GM18907 (cell line): ENCODE results near the gene PHLPP1.

Experiments used
- ATAC-seq: cut with Tn5 transposase; IDR thresholded peaks from one replicate; pipeline ENCODE4 v1.9.1; 2021; ENCODE audit warnings: mild to moderate bottlenecking, moderate library complexity; ENCODE audit not compliant: unreplicated experiment

Gene PHLPP1

DNA sequence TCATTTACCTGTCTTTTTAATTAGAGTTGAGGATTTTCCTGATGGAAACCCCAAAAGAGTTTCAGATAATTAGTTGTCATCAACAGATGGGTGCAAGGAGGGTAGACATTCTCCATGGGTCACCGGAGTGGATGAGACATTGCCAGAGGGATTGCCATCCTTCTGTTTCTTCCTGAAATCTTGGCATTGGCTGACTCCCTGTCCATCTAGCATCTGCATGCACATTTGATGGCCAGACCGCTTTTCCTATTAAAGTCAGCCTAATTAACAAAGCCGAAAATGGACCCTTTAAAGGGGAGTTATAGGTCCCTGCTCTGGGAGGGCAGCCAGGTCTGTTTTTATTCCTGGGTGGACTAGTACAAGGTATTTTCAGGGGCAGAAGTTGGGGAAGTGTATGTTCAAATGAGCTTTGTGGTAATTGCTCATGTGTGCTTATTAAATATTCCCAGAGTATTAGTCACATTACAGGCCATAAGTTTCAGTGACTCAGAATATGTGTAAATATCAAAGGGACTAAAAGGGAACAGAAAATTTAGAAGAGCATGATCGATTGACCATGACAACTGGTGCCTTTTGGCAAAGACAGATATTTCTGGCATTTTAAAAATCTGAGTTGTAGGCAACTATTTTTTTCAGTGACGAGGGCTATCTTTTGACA, 209.8 kb downstream of the PHLPP1 start:
- ATAC-seq = no peak

DNA sequence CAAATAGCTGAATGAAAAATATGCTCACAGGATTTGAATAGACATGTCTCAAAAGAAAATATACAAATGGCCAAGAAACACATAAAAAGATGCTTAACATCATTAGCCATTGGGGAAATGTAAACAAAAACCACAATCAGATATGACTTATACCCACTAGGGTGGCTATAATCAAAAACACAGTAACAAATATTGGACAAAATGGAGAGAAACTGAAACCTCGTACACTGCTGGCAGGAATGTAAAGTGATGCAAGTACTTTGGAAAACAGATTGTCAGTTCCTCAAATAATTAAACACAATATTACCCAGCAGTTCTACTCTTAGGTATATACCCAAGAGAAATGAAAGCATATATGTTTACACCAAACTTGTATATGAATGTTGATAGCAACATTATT, 213.0 kb downstream of the PHLPP1 start:
- no peak for ATAC-seq

DNA sequence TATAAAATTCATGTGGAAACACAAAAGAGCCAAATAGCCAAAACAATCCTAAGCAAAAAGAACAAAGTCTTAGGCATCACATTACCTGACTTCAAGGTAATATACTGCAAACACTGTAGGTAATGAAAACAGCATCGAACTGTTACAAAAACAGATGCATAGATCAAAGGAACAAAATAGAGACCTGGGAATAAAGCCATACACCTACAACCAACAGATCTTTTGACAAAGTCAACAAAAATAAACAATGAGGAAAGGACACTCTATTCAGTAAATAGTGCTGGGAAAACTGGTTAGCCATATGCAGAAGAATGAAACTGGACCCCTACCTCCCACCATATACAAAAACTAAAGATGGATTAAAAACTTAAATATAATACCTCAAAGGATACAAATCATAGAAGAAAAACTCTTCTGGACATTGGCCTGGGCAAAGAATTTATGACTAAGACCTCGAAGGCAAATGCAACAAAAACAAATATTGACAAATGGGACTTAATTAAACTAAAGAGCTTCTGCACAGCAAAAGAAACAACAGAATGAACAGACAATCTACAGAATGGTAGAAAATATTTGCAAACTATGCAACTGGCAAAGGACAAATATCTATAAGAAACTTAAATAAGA, 218.0 kb downstream of the PHLPP1 start:
- ATAC-seq = no peak

DNA sequence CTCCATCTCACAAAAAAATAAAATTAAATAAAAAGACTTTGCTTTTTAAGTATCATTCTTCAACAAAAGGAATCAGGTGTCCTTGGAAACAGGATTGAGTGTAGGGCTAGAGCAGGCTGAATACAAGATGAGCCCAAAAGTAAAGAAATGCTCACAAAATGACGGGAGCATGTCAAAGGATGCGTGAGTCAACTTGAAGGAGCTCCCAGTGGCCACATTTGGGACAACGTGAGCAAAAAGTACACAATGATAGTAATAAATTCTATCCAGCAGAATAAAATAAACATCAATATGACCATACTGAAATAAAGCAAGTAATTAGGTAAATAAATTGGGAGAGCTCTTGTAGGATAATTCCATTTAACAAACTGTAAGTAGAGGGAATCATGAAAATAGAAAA, 220.7 kb downstream of the PHLPP1 start:
- ATAC-seq = no peak

DNA sequence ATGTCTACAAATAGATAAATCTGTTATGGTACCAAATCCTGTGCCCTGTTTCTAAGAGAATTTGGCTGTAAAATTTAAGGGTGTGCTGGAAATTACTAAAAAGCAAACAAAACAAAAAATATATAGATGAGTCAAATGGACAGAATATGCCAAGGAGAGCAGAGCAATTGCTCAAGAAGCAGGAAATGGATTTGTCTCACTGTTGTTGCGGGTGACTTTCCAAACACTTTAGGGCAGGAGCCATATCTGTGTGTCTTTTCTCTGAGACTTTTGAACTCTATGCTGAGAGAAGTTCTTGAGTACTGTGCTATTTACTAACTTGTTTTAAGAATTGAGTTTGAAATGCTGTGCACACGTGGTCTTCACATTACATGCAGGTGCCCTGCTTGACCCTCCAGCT, 221.7 kb downstream of the PHLPP1 start:
- no peak for ATAC-seq

DNA sequence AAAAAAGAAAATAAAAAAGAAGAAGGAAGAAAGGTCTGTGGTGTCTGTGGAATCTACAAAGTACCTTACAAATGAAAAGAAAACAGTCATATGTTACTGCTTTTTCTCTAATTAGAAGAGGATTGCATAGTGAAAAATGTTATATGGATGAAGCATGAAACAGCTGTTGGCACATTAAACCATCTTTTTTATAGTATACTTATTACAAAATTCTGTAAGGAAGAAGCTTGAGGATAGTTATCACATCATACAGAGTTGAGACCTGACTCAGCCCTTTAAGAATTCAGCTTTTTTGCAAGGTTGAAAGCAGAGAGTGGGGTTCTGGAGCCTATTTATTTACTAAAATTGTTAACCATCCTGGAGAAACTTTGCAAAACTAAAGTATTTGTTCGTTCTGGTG, 222.7 kb downstream of the PHLPP1 start:
- peak; percentile 10 for ATAC-seq

DNA sequence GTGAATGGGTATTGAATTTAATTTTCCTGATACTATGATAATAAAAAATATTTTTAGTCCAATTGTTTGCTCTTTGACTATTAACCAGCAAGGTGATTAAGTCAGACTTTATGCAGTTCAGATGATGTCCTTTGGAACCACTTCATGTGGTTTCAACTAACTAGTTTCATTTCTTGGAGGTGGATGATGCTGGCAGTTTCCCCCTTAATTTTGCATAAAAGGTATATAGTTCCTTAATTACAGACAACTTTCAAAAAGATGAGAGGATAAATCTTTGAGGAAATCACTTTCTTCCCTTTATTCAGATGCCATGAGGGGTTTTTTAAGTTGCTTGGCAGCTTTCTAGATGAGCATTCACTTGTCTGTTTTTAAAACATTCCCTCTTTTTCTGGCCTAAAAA, 223.1 kb downstream of the PHLPP1 start:
- ATAC-seq = peak; percentile 75

DNA sequence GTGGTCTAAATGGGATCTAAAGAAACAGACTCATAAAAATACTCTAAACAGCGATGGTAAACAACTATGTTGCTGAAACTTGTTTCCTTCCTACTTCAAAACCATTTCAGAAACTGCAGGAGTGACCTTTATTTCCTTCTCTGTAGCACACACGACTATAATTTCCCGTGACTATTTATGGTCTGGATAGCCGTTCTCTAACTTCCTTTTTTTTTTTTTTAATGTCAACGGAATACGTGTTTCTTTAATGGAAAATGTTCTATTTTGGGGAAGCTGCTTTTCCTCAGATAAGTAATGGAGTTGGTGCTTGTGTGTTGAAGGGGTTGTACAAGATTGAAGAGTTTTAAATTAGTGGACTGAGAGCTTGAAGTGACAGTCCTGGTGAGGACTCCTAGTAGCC, 224.1 kb downstream of the PHLPP1 start:
- no peak for ATAC-seq

DNA sequence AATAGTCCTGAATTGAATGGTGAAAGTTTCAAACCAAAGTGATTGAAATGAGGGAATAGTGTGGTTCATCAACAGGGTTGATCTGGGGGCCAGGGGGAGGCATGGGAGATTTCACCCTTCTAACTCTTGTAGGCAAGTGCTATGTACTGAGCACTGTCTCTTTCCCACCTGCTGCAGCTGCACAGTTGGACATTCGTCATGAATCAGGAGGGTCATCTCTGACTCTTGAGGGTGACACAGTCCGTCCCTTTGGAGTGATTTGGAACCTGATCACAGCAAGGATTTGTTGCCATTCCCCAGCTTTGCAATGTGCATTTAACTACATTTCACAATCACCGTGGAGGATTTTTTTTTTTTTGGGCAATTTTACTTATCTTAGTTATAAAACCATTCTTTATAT, 224.6 kb downstream of the PHLPP1 start:
- ATAC-seq = no peak

DNA sequence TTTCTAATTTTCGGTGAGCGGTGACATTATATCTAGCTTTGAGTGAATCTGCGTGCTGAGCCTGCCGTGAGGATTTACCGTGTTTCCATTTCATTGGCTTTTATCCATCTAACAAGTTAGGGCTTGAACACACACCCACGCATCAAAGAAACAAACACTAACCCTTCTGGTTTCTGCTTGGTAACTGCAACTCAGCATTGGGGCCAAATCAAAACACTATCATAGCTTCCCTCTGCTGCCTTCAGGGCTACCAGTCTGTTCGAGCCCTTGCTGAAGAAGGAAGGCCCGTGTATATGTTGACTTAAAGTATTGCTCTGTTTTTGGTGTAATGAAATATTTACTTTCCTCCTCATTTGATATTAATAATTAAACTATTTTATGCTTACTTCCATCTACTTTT, 227.2 kb downstream of the PHLPP1 start:
- ATAC-seq = no peak

DNA sequence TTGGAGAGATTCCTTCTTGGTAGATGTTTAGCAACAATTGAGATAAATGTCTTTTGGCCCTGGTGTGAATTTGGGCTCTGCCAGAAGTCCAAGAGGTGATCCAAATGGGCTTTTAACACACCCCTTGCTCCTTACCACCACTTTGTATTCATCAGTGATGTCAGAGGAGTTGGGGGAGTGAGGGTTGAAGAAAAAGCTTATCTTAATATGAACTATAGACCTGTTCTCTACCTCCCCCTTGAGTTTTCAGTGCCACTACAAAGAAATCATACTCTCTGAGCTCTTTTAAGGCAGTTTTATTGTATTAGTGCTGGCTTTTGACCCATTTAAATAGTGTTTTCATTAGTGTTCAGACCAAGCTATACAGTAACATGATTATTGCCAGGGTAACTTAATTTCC, 229.1 kb downstream of the PHLPP1 start:
- ATAC-seq = no peak

DNA sequence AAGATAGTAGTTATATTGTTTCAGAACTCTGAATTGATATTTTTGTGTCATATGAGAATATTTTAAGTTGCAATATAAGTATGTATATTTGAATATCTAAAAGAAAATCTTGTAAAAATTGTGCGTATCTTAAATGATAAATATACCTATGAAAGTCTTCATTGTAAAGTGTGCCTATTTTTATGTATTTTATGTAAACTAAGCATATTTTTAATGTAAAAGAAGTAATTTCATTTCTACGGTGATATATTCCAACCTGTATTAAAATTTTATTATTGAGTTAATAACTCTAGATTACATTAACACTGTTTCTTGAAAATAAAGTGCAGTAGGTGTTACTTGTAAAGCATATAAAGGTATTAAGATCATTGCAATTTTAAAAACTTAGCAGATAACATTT, 233.4 kb downstream of the PHLPP1 start:
- no peak for ATAC-seq

DNA sequence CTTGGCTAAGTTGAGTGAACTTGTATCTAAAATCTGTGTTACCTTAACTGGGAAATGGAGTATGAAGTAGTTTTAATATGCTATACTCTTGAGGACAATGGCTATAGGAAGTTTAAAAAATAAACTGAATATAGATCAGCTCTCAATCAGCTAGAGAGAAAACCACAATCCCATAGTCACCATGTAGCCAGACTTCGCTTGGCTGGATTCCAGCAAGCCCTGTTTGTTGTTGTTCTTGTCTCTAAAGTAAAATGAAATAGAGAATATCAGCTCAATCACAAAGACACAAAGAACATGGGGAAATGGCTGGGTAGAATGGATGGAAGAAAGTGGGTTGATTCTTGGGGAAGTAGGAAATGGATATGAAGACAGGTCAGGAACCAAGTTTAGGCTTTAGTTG, 234.9 kb downstream of the PHLPP1 start:
- ATAC-seq = no peak

DNA sequence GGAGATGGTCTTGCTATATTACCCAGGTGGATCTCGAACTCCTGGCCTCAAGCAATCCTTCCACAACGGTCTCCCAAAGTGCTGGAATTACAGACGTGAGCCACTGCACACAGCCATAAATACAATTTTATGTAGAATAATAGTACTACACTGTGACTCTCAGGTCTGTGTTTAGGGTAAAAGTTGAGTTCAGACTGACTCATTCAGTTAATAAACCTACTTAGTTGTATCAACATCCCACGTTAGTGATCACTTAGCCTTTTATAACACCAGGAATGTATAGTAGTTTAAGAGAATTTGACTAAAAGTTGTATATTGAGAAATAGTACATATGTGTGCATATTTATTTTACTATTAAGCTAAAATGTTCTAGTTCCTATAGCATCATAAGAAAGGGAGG, 237.5 kb downstream of the PHLPP1 start:
- ATAC-seq = no peak

DNA sequence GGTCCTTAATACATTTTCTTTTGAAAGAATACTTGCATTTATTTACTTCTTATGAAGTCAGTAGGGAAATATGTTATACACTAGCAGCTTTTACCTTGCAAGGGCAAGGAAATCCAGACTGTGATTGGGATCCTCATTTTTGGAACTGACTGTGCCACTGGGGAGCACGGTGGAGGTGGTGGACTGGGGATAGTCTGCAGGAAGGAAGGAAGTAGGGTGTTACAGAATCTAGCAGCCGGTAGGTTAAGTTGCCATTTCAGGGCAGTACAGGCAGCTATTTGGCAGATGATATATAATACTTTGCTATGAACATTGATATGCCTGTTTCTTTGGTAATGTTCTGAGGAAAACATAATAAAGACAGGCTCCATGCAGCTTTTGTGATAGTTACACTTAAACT, 238.3 kb downstream of the PHLPP1 start:
- ATAC-seq = no peak

DNA sequence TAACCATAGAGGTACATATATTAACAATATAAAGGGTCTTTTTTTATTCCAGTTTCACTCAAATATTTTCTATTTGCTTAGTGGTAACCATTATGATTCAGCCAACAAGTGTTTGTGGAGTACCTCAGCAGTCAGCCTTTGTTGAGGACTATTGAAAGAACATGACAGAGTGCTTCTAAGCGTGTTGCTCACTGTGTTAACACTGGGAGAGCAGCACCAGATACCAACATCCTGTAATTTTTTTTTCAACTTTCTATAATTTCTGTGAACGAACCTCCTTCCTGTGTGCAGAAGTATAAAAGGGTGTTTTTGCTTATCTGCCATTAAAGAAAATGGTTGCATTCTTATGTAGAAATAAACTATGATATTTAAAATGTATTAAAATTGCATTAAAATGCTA, 239.0 kb downstream of the PHLPP1 start:
- ATAC-seq = no peak

DNA sequence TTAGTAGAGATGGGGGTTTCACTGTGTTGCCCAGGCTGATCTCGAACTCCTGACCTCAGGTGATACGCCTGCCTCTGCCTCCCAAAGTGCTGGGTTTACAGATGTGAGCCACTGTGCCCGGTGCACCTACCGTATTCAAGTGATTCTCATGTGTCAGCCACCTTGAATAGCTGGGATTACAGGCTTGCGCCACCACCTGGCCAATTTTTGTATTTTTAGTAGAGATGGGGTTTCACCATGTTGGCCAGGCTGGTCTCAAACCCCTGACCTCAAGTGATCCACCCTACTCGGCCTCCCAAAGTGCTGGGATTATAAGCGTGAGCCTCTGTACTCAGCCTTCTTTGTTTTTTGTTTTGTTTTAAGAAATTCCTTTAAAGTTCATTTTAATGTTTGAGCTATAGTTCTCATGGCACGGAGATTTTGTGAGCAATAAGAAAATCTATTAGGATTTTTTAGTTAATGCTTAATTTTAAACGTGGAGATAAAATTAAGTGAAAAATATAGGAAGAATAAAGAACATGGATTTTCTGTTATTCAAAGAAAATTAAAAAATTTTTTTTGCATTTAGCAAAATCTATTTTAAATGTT, 242.6 kb downstream of the PHLPP1 start:
- ATAC-seq = peak; percentile 71

DNA sequence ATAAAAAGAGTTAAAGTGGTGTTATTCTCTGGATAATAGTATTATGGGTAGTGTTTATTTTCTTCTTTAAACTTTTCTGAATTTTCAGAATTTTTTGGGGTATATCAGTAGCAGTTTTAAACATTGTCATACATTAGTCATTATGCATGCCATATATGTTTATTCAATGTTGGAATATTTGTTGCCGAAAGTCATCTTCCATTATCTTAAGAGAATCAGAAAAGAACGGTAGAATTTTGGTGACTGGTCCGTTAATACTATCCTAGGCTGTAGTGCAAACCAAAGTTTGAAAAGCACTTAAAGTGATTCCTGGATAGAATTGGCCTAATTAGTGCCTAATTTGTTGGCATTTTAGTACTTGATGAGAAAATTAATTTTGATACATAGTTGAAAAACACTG, 244.1 kb downstream of the PHLPP1 start:
- no peak for ATAC-seq

DNA sequence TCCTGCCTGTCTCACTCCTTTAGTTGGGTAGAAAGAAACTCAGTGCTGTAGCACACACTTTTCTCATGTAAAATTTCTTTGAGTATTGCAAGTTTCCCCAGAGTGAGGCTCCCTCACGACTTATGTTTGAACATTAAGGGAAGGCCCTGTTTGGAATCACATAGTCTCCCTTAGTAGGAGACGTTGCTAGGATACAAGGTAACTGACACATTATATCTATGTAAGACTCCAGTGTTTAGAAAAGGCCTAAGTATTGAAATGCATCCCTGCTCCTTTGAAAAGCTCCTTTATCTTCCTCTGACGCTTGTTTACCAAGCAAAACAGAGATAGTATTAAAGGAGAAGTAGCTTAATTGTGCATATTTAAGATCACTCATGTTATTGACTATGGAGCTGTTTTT, 248.2 kb downstream of the PHLPP1 start:
- no peak for ATAC-seq

DNA sequence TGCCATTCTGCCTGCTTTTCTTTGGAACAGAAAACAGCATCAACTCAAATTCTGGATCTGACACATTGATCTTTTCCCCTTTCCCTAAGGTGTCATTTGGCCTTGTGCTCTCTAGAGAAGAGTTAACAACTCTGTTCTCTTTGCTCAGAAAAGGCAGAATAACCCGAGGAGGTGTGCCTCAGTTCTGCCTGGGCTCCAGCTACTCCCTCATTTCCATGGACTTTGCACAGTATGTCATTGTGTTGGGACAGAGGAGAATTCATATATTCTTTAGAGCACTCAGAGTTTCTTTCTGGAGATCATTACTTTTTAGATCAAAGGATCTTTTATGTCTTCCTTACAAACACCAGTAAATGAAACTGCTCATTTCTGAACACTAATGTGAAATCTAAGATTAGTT, 249.1 kb downstream of the PHLPP1 start:
- no peak for ATAC-seq

DNA sequence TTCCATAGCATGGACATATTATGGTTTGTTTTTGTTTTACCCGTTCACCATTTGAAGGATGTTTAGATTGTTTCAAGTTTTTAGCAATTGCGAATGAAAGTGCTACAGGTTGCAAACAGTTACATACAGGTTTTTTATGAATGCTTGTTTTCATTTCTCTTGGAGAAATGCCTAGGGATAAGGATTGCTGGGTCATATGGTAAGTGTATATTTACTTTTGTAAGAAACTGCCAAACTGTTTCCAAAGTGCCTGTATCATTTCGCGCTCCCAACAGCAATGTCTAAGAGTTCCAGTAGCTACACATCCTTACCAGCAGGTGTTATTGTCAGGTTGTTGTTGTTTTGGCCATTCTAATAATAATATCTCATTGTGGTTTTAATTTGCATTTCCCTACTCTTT, 251.7 kb downstream of the PHLPP1 start:
- ATAC-seq = no peak

DNA sequence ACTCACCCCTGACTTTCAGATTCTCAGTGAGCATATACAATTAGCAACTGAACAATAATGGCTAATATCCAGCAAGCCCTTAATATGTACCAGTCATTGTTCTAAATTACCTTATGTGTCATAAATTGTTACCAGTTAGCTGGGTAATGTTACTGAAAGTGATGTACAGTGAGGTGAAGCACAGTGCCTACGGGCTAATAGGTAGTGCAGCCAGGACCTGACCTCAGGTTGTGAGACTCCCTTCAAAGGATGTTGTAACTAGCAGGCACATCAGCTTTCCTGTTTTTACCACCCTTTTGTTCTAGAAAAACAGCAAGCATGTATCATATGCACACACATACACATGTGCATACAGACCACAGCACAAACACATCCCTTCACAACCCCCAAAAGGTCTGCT, 258.3 kb downstream of the PHLPP1 start:
- ATAC-seq = no peak

DNA sequence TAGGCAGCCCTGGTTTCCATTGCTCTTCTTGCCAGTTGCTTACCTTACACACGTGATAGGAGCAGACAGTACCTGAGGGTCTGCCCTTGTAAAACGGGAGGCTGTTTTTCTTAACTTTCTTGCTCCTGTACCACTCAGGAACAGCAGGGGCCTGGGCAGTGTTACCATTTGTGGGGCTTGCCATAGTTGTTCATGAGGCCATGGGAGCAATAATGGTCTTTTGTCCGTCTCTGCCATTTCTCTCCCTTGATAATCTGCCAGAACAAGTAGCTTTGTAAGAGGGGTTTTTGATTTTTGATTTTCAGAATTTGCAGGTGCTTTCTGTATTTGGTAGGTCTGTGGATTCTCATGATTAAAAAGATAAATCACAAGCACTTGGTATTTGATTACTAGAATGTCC, 259.0 kb downstream of the PHLPP1 start:
- no peak for ATAC-seq
